CMK (cell line): Measurements from ENCODE around the gene TUBA1B.
"Not testable (repeated sequence)": the region's sequence is repeated elsewhere in the genome, so short reads cannot be mapped to it uniquely, and the experiment has no call there.

Experiments
- DNase-seq: peaks from one replicate; pipeline ENCODE4 v3.0.0-alpha.2; 2010; ENCODE audit warnings: low read depth

The TUBA1B gene

GRCh38 chr12:49131051-49131893 is at the start of gene TUBA1B:
TSS of gene TUBA1B (minus strand) at chr12:49131395. CDS start at chr12:49131300, 95 bp downstream.
- DNase-seq, result peak; percentile 94

GRCh38 chr12:49174218-49174617 is 43.0 kb upstream of the TUBA1B start:
- no peak for DNase-seq

GRCh38 chr12:49170924-49171323 is 39.7 kb upstream of the TUBA1B start:
- DNase-seq, result no peak

GRCh38 chr12:49165114-49165513 is 33.9 kb upstream of the TUBA1B start:
- no peak for DNase-seq

DNA sequence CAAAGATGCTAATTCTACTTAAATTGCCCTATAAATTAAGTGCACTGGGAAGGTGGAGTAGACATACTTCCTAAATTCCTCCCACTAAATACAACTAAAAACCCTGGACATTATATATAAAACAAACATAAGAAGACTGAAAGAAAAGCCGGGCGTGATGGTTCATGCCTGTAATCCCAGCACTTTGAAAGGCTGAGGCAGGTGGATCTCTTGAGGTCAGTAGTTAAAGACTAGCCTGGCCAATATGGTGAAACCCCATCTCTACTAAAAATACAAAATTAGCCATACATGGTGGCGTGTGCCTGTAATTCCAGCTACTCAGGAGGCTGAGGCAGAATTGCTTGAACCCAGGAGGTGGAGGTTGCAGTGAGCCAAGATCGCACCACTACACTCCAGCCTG is 30.7 kb upstream of the TUBA1B start:
- DNase-seq, result not testable (repeated sequence)

GRCh38 chr12:49161092-49161795 is 30.0 kb upstream of the TUBA1B start:
- DNase-seq, result no peak

DNA sequence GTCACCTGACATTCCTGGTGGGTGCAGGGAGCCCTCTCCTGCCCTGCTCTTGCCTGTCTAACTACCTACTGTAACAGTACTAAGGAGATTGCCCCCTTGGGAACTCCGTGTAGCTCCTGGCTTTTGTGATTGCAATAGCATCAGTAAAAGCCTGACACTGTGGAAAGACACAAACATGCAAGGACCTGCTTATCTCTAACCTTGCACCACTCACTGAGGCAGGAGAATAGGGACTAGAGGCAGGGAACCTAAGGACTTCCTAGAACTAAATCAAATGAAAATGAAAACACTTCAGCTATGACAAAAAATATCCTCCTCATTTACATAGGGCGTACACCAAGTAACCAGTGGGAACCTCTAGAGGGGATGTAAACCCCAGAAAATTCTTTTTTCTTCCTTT is 29.2 kb upstream of the TUBA1B start:
- no peak for DNase-seq

GRCh38 chr12:49154221-49154620 is 23.0 kb upstream of the TUBA1B start:
- no peak for DNase-seq

GRCh38 chr12:49147384-49147783 is 16.2 kb upstream of the TUBA1B start:
- no peak for DNase-seq

- DNase-seq, result no peak
Observed at GRCh38 chr12:49146406-49146805, 15.2 kb upstream of the TUBA1B start.

GRCh38 chr12:49144384-49144783 is 13.2 kb upstream of the TUBA1B start:
- no peak for DNase-seq

- no peak for DNase-seq
Observed at GRCh38 chr12:49138999-49139398, 7.8 kb upstream of the TUBA1B start.

DNA sequence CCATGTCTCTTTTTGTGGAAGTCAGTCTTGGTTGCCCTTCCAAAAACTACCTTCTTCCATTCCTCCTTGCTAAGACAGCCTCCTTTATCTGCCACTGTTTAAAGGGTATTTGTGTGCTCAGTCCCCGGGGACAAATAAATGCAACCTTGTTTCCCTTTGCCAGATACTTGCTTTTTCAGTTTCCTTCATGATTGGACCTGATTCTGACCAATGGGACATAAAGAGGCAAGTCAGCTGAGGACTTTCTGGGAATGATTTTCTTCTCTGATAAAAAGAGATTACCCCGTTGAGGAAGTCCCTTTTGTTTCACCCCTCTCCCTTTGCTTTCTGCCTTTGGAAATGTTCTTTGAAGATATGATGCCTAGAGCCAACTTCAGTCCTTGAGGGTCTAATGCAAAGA is 7.4 kb upstream of the TUBA1B start:
- DNase-seq, result no peak

DNA sequence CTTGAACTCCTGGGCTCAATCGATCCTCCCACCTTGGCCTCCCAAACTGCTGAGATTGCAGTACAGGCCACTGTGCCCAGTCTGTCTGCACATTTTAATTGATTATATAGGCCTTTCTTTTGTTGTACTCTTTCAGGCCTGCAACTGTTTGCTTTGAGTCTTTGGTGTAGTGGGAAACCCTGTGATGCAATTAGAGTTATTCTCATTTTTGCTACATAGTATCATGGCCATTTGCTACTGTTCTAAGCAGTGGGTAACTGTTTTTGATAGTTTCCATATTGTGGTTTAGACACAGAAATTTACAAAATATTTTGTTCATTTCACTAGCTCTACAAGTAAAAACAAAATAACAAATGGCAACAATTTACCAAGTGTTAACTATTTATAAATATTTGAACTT is 6.3 kb upstream of the TUBA1B start:
- no peak for DNase-seq

DNA sequence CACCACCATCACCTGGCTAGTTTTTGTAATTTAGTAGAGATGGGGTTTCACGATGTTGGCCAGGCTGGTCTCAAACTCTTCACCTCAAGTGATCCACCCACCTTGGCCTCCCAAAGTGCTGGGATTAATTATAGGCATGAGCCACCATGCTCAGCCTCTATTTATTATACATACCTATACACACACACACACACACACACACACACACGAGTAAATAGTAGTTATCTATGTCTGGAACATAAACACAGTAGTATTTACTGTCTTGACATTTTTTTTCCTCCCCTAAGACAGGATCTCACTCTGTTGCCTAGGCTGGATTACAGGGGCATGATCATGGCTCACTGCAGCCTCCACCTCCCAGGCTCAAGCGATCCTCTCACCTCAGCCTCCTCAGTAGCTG is 5.8 kb upstream of the TUBA1B start:
- not testable (repeated sequence) for DNase-seq

DNA sequence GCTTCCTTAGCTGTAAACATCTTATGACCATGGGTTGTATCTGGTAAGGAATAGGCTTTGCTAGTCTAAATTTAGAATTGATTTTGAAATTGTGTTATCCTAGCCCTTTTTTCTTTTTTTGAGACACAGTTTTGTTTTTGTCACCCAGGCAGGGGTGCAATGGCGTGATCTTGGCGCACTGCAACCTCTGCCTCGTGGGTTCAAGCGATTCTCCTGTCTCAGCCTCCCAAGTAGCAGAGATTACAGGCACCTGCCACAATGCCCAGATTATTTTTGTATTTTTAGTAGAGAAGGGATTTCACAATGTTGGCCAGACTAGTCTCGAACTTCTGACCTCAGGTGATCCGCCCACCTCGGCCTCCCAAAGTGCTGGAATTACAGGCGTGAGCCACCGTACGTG is 2.4 kb upstream of the TUBA1B start:
- no peak for DNase-seq

DNA sequence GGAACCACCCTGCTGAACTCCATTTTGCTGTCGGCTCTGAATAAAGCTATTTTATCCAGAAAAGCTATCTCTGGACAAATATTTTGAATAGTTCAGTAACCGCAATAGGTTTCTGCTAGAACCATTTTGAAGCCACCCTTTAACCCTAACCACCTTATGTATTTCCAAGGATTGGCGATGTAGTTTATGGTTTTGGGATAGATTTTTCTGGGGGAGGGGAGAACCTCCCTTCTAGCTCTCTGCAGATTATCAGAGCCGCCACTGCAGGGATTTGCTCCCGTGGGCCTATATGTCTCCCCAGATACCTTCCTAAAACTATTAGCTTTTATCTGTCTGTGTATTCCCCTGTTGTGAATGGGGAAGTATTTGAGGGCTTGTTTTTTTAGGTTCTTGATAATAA is 1.8 kb upstream of the TUBA1B start:
- DNase-seq, result no peak

DNA sequence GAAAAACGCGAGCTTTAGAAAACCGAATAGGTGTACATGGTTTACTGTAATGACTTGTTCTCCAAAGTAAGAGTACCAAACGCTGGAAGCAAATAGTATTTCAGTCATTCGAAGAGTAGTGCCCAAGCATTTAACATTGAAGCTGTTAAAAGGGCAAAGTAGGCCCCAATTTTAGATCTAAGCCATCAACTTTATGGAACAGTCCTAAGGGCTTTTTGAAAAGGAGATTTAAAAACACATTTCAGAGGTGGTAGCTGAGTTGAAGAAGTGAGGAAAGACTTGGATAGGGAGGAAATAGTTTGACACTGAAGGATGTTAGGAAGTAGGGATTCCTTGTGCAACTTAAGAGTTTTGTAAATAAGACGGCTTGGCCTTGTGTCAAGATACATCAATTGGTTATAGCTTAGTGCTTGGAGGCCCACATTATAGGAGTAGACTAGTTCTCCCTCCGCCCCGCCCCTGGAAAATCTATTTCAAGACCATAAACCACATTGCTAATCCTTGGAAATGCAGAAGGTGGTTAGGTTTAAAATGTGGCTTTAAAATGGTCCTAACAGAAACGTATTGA is 783 bp upstream of the TUBA1B start:
- DNase-seq, result no peak

GRCh38 chr12:49130151-49131050 is 794 bp downstream of the TUBA1B start:
- DNase-seq, result peak; percentile 84

DNA sequence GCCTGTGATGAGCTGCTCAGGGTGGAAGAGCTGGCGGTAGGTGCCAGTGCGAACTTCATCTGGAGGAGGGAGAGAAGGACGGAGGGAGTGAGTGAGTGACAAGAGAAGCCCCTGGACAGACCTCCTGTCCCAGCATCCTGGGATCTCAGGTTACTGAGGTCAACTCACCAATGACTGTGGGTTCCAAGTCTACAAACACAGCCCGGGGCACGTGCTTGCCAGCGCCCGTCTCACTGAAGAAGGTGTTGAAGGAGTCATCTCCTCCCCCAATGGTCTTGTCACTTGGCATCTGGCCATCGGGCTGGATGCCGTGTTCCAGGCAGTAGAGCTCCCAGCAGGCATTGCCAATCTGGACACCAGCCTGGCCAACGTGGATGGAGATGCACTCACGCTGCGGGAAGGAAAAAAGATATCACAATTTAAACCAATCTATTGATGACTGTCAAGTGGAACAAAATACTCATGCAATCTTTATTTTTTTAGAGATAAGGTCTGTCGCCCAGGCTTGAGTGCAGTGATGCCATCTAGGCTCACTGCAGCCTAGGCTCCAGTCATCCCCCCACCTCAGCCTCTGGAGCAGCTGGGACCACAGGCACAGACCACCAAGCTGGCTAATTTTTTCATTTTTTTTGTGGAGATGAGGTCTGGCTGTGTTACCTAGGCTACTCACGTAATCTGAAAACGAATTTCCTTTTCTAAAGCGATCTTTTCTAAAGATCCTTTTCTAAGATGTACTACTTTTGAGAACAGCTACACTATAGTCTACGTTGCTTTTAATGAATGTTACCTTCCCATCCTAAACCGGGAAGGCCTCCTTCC is 1.7 kb downstream of the TUBA1B start:
- no peak for DNase-seq

DNA sequence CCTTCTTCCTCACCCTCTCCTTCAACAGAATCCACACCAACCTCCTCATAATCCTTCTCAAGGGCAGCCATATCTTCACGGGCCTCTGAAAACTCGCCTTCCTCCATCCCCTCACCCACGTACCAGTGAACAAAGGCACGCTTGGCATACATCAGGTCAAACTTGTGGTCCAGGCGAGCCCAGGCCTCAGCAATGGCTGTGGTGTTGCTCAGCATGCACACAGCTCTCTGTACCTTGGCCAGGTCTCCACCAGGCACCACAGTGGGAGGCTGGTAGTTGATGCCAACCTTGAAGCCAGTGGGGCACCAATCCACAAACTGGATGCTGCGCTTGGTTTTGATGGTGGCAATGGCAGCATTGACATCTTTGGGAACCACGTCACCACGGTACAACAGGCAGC is 3.2 kb downstream of the TUBA1B start:
- DNase-seq, result not testable (repeated sequence)
